HCT116 (cell line): ENCODE data around the gene CYP4F11. TPM values are rescaled to one million over a fixed set of nuclear protein-coding genes. Genes with fewer than 3 reads are reported as not detected.

Experiments
- ATAC-seq: fragments of 200-7000 bp; cut with Tn5 transposase; 2 replicates; pipeline ENCODE4 v1.9.1; 2020; ENCODE audit warnings: mild to moderate bottlenecking, moderate library complexity
- BruUV-seq: library from RNA; stranded (reverse); fragments of 400-500 nt; replicated peaks from 2 replicates; lab custom pipeline; 2021; lab: Mats Ljungman, UMichigan
- CTCF ChIA-PET: fragments of 300-600 bp; sonication (Branson Sonifier 250); formaldehyde crosslinking; loops from one replicate; lab custom pipeline; 2021; ENCODE audit warnings: antibody characterized with exemption; lab: Charles Lee
- POLR2A ChIA-PET: fragments of 300-600, 350-600 bp; sonication (Branson Sonifier 250); formaldehyde crosslinking; loops from one replicate; lab custom pipeline; 2021; ENCODE audit warnings: antibody characterized with exemption; lab: Charles Lee
- RAD21 ChIA-PET, 2 experiments: fragments of 300-600 bp; sonication (Branson Sonifier 250); formaldehyde crosslinking; loops; one replicate each; lab custom pipeline; 2023; ENCODE audit warnings: low total read pairs in 2 of 2; ENCODE audit not compliant: uncharacterized antibody in 2 of 2, unreplicated experiment in 2 of 2, low non-redundant PET in 1 of 2; lab: Charles Lee
- DNase-seq: peaks from one replicate; pipeline ENCODE4 v3.0.0-alpha.2; 2010; ENCODE audit warnings: low read depth, low spot score
- H2AFZ ChIP-seq: fragments of 200-600 bp; shearing (Covaris generic), sonication (generic); 2 replicates; pipeline ENCODE4 v1.6.1; 2017; ENCODE audit warnings: low read depth, mixed run types, mixed read lengths, antibody characterized with exemption, low read length; ENCODE audit not compliant: poor library complexity, severe bottlenecking
- H3K27ac ChIP-seq: 2 replicates; pipeline ENCODE4 v1.5.1; 2012; ENCODE audit warnings: low read depth, low read length
- H3K27me3 ChIP-seq: fragments of 200-600 bp; sonication (generic); 2 replicates; pipeline ENCODE4 v1.6.1; 2016; ENCODE audit warnings: mixed run types, low read length, mixed read lengths; ENCODE audit not compliant: insufficient read depth
- H3K36me3 ChIP-seq, 2 experiments: fragments of 200-500 bp in 1 of 2; fragments of 200-600 bp in 1 of 2; sonication (Bioruptor generic) in 1 of 2; sonication (generic) in 1 of 2; 2 replicates each; pipeline versions ENCODE4 v1.5.1 to v1.6.1; 2014 to 2016; ENCODE audit warnings: low read length in 2 of 2, inconsistent platforms in 1 of 2, mixed read lengths in 1 of 2, mixed run types in 1 of 2; ENCODE audit not compliant: insufficient read depth in 2 of 2, control insufficient read depth in 1 of 2
- H3K4me1 ChIP-seq, 2 experiments: fragments of 200-600 bp in 1 of 2; sonication (generic) in 1 of 2; 2 replicates each; pipeline versions ENCODE4 v1.5.1 to v1.6.1; 2012 to 2017; ENCODE audit warnings: low read length in 2 of 2, inconsistent platforms in 1 of 2, mild to moderate bottlenecking in 1 of 2, mixed read lengths in 1 of 2, mixed run types in 1 of 2, moderate library complexity in 1 of 2; ENCODE audit not compliant: insufficient read depth in 2 of 2, control insufficient read depth in 1 of 2
- H3K4me2 ChIP-seq: fragments of 200-600 bp; sonication (generic); 2 replicates; pipeline ENCODE4 v1.6.1; 2017; ENCODE audit warnings: mixed run types, low read length, mixed read lengths
- H3K4me3 ChIP-seq, 2 experiments: fragments of 200-600 bp in 1 of 2; sonication (generic) in 1 of 2; replicated peaks in 1 of 2; 2 replicates each; pipeline ENCODE4 v1.5.1; 2011 to 2016; ENCODE audit warnings: low read length in 2 of 2, control low read depth in 1 of 2, low read depth in 1 of 2, mild to moderate bottlenecking in 1 of 2, mixed read lengths in 1 of 2, mixed run types in 1 of 2
- H3K79me2 ChIP-seq: fragments of 200-600 bp; sonication (generic); 2 replicates; pipeline ENCODE4 v1.6.1; 2017; ENCODE audit warnings: mild to moderate bottlenecking, mixed run types, low read length, moderate library complexity, mixed read lengths; ENCODE audit not compliant: insufficient read depth
- H3K9ac ChIP-seq: fragments of 200-600 bp; sonication (generic); 2 replicates; pipeline ENCODE4 v1.6.1; 2016; ENCODE audit warnings: low read length, mixed read lengths
- H3K9me2 ChIP-seq: fragments of 200-600 bp; sonication (generic), shearing (Covaris generic); 2 replicates; pipeline ENCODE4 v1.6.1; 2017; ENCODE audit warnings: mixed run types, mild to moderate bottlenecking, moderate library complexity; ENCODE audit not compliant: insufficient read depth
- H3K9me3 ChIP-seq, 2 experiments: fragments of 200-500 bp in 1 of 2; fragments of 200-600 bp in 1 of 2; sonication (Bioruptor generic) in 1 of 2; sonication (generic) in 1 of 2; 2 replicates each; pipeline ENCODE4 v1.6.1; 2014 to 2017; ENCODE audit warnings: low read length in 2 of 2, mixed read lengths in 2 of 2, inconsistent platforms in 1 of 2, low read depth in 1 of 2, mild to moderate bottlenecking in 1 of 2, mixed run types in 1 of 2, moderate library complexity in 1 of 2; ENCODE audit not compliant: control insufficient read depth in 1 of 2, insufficient read depth in 1 of 2
- H4K20me1 ChIP-seq: fragments of 200-600 bp; sonication (generic), shearing (Covaris generic); 2 replicates; pipeline ENCODE4 v1.6.1; 2017; ENCODE audit warnings: mixed run types, mild to moderate bottlenecking, moderate library complexity; ENCODE audit not compliant: insufficient read depth
- CBX3 ChIP-seq: IDR thresholded peaks from 2 replicates; pipeline ENCODE4 v1.6.1; 2012; ENCODE audit warnings: low read depth
- CTCF ChIP-seq, 3 experiments: fragments of 200-600 bp in 1 of 3; sonication (generic) in 1 of 3; IDR thresholded peaks in 2 of 3; conservative IDR thresholded peaks in 1 of 3; 2 replicates each; pipeline ENCODE4 v1.5.1; 2012 to 2017; ENCODE audit warnings: low read depth in 2 of 3, low read length in 2 of 3, antibody characterized with exemption in 1 of 3, borderline replicate concordance in 1 of 3, control low read depth in 1 of 3, mild to moderate bottlenecking in 1 of 3, mixed read lengths in 1 of 3, mixed run types in 1 of 3, moderate library complexity in 1 of 3; ENCODE audit not compliant: insufficient read depth in 1 of 3
- EGR1 ChIP-seq: IDR thresholded peaks from 2 replicates; pipeline ENCODE4 v1.6.1; 2012; ENCODE audit warnings: low read depth
- EZH2 ChIP-seq: fragments of 200-600 bp; sonication (generic); IDR thresholded peaks from 2 replicates; pipeline ENCODE4 v1.6.1; 2017; ENCODE audit warnings: antibody characterized with exemption, mixed run types
- JUND ChIP-seq: IDR thresholded peaks from 2 replicates; pipeline ENCODE4 v1.6.1; 2012
- POLR2A ChIP-seq: IDR thresholded peaks from 2 replicates; pipeline ENCODE4 v1.7.0; 2011; ENCODE audit warnings: borderline replicate concordance; ENCODE audit not compliant: insufficient read depth, insufficient read length; ENCODE audit errors: extremely low read depth
- POLR2AphosphoS5 ChIP-seq: IDR thresholded peaks from 2 replicates; pipeline ENCODE4 v1.6.1; 2011; ENCODE audit warnings: mild to moderate bottlenecking, low read depth, low read length, moderate library complexity
- RAD21 ChIP-seq: IDR thresholded peaks from 2 replicates; pipeline ENCODE4 v1.6.1; 2012; ENCODE audit warnings: low read depth, mild to moderate bottlenecking
- REST ChIP-seq: IDR thresholded peaks from 2 replicates; pipeline ENCODE4 v1.6.1; 2012; ENCODE audit warnings: low read depth
- SIN3A ChIP-seq: IDR thresholded peaks from 2 replicates; pipeline ENCODE4 v1.6.1; 2012; ENCODE audit warnings: low read depth
- SRF ChIP-seq: IDR thresholded peaks from 2 replicates; pipeline ENCODE4 v1.6.1; 2012; ENCODE audit warnings: low read depth
- TCF7L2 ChIP-seq: IDR thresholded peaks from 2 replicates; pipeline ENCODE4 v1.7.0; 2011; ENCODE audit warnings: borderline replicate concordance, inconsistent platforms; ENCODE audit not compliant: insufficient read depth, insufficient read length; ENCODE audit errors: extremely low read depth
- YY1 ChIP-seq: IDR thresholded peaks from 2 replicates; pipeline ENCODE4 v1.6.1; 2011; ENCODE audit warnings: low read length, low read depth, moderate library complexity, mild to moderate bottlenecking; ENCODE audit not compliant: insufficient replicate concordance; ENCODE audit errors: extremely low read depth
- ZNF274 ChIP-seq: fragments of 200-500 bp; sonication (Bioruptor generic); IDR thresholded peaks from 2 replicates; pipeline ENCODE4 v1.6.1; 2014; ENCODE audit warnings: mild to moderate bottlenecking, low read depth, low read length, inconsistent platforms
- intact Hi-C: fragments of 100-400 bp; cut with micrococcal nuclease; formaldehyde crosslinking; loops from 2 replicates; pipeline ENCODE4 v1.10.0; 2022
- total RNA-seq: library from RNA; stranded (reverse); gene quantifications from one replicate; pipeline ENCODE4 v1.2.1, GENCODE V29; 2021; ENCODE audit not compliant: unreplicated experiment

CYP4F11 gene
- total RNA-seq, 1 experiment from 2014 or later = 17.9 TPM

- no TSS peak for BruUV-seq
- no peak for ATAC-seq
- no peaks in the 10 kb centered on the region for H3K36me3 ChIP-seq
- no peak for TF ChIP-seq SRF
- no peak for DNase-seq
- H3K4me1 ChIP-seq = peaks cover 23 to 60% of the 10 kb centered on the region in 2 experiments
- RAD21 ChIA-PET = no interaction called here
- no peaks in the 10 kb centered on the region for H3K79me2 ChIP-seq
- CTCF ChIA-PET = interaction anchor here (0.9 to 2.7 kb wide), 2 partner anchors 30 to 58 kb away, joined by 3 to 6 read pairs; no protein-coding TSS in a partner anchor
- no peak overlapping the region for H2AFZ ChIP-seq
- intact Hi-C loops = loop anchor here (2.0 kb wide), 1 partner anchor 57 kb away; no protein-coding TSS in a partner anchor
- no peak overlapping the region for H3K4me3 ChIP-seq
- H3K27ac ChIP-seq = peak overlapping the region; percentile 54
- no peak overlapping the region for H3K4me2 ChIP-seq
- no peak overlapping the region for H3K9ac ChIP-seq
- no peaks in the 10 kb centered on the region for H3K9me3 ChIP-seq
- POLR2A ChIA-PET = interaction anchor here (0.9 to 1.6 kb wide), 2 partner anchors 33 to 45 kb away, joined by 3 to 6 read pairs; no protein-coding TSS in a partner anchor
- H3K27me3 ChIP-seq = no peaks in the 10 kb centered on the region
- no peaks in the 10 kb centered on the region for H3K9me2 ChIP-seq
- no peaks in the 10 kb centered on the region for H4K20me1 ChIP-seq
Measured at GRCh38 chr19:15869873-15870272, 64.5 kb downstream of the CYP4F11 start.

- RAD21 ChIA-PET = no interaction called here
- intact Hi-C loops = loop anchor here (2.0 kb wide), 1 partner anchor 56 kb away; no protein-coding TSS in a partner anchor
- Histone ChIP-seq H2AFZ (no peak overlapping the region), H3K4me3 (no peak overlapping the region), H3K9me3 (no peaks in the 10 kb centered on the region), H3K4me1 (peaks cover 29 to 65% of the 10 kb centered on the region in 2 experiments), H3K36me3 (no peaks in the 10 kb centered on the region), H3K9ac (peak overlapping the region; percentile 1; the same call in 1 of the 2 replicates), H4K20me1 (no peaks in the 10 kb centered on the region), H3K27ac (peak overlapping the region; percentile 54), H3K79me2 (no peaks in the 10 kb centered on the region), H3K27me3 (no peaks in the 10 kb centered on the region), H3K4me2 (peak overlapping the region; percentile 18), H3K9me2 (no peaks in the 10 kb centered on the region)
- no TSS peak for BruUV-seq
- ATAC-seq (peak; percentile 85), DNase-seq (peak; percentile 71)
- CTCF ChIA-PET = interaction anchor here (0.9 to 2.7 kb wide), 2 partner anchors 29 to 57 kb away, joined by 3 to 6 read pairs; no protein-coding TSS in a partner anchor
- POLR2A ChIA-PET = interaction anchor here (0.9 to 1.6 kb wide), 2 partner anchors 32 to 44 kb away, joined by 3 to 6 read pairs; no protein-coding TSS in a partner anchor
- TF ChIP-seq SIN3A = no peak
- TF ChIP-seq POLR2A = no peak
- TF ChIP-seq ZNF274 = no peak
- TF ChIP-seq YY1 = no peak
- peak; percentile 55 to 79 (median 76); a peak in 5 of 6 replicates for TF ChIP-seq CTCF (IDR thresholded peaks at IDR 0.05 in 2 of 3, conservative IDR thresholded peaks at IDR 0.05 in 1 of 3; ENCODE audit: borderline replicate concordance in 1 of 3, insufficient read depth in 1 of 3, low read depth in 2 of 3, low read length in 2 of 3)
- TF ChIP-seq RAD21 = peak; percentile 91
- no peak for TF ChIP-seq REST
- TF ChIP-seq CBX3 = 0 out of 2 replicates have a peak, but pooled peaks have one; percentile 48
- no peak for TF ChIP-seq EGR1
- TF ChIP-seq EZH2 = no peak
- no peak for TF ChIP-seq TCF7L2
- TF ChIP-seq POLR2AphosphoS5 = no peak
- TF ChIP-seq JUND = no peak
Measured at GRCh38 chr19:15869109-15869555, 65.2 kb downstream of the CYP4F11 start.
